ENCODE data around the gene TMEM45B. TPM values are rescaled to one million over a fixed set of nuclear protein-coding genes. Genes with fewer than 3 reads are reported as not detected.
"Not testable (repeated sequence)": the region's sequence is repeated elsewhere in the genome, so short reads cannot be mapped to it uniquely, and the experiment has no call there.

The TMEM45B gene
- total and polyA plus RNA-seq, 7 donors: 0.05 to 0.09 TPM; not detected in 5

GRCh38 chr11:129791515-129791914 lies 24.1 kb upstream of the TMEM45B start:
- intact Hi-C loops (cut with DNase I): no loop called here
- TF ChIP-seq CTCF (IDR thresholded peaks at IDR 0.05): no peak
- H3K4me1 ChIP-seq: no peaks in the 10 kb centered on the region
- H3K27ac ChIP-seq: no peak overlapping the region
- 92 to 96% (median 95%) methylated on average over 2 of the region's 2 CpGs for WGBS, 3 donors
- DNase-seq (no peak), ATAC-seq (no peak)
- no peaks in the 10 kb centered on the region for H3K27me3 ChIP-seq (ENCODE audit: insufficient read depth in 3 of 3, low read length in 2 of 3)
- no peaks in the 10 kb centered on the region for H3K9me3 ChIP-seq
- H3K4me3 ChIP-seq: no peak overlapping the region
- H3K36me3 ChIP-seq (ENCODE audit: insufficient read depth in 1 of 2, low read depth in 1 of 2): no peaks in the 10 kb centered on the region

- H3K27ac ChIP-seq: no peak overlapping the region
- intact Hi-C loops (cut with DNase I): no loop called here
- no peaks in the 10 kb centered on the region for H3K9me3 ChIP-seq
- ATAC-seq (no peak), DNase-seq (no peak)
- no peaks in the 10 kb centered on the region for H3K27me3 ChIP-seq (ENCODE audit: insufficient read depth in 3 of 3, low read length in 2 of 3)
- no peak for TF ChIP-seq CTCF (IDR thresholded peaks at IDR 0.05)
- no peaks in the 10 kb centered on the region for H3K4me1 ChIP-seq
- WGBS, 3 donors: 59 to 69% (median 67%) methylated on average over 3 to 4 of the region's 4 CpGs
- H3K36me3 ChIP-seq (ENCODE audit: insufficient read depth in 1 of 2, low read depth in 1 of 2): no peaks in the 10 kb centered on the region
- no peak overlapping the region for H3K4me3 ChIP-seq
Measured at GRCh38 chr11:129792663-129793062, 23.0 kb upstream of the TMEM45B start.

DNA sequence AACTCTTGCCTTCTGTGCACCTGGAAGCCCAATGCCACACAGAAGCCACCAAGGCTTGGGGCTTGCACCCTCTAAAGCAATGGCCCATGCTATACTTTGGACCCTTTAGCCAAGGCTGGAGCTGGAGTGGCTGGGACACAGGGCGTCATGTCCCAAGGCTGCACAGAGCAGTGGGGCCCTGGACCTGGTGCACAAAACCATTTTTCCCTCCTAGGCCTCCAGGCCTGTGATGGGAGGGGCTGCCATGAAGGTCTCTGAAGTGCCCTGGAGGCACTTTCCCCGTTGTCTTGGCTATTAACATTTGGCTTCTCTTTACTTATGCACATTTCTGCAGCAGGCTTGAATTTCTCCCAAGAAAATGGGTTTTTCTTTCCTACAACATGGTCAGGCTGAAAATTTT lies 20.6 kb upstream of the TMEM45B start:
- Histone ChIP-seq H3K36me3 (ENCODE audit: insufficient read depth in 1 of 2, low read depth in 1 of 2) (no peaks in the 10 kb centered on the region), H3K27ac (no peak overlapping the region), H3K4me1 (no peaks in the 10 kb centered on the region), H3K27me3 (ENCODE audit: insufficient read depth in 3 of 3, low read length in 2 of 3) (no peaks in the 10 kb centered on the region), H3K4me3 (no peak overlapping the region), H3K9me3 (no peaks in the 10 kb centered on the region)
- 40 to 61% (median 42%) methylated on average over 2 of the region's 2 CpGs for WGBS, 3 donors
- DNase-seq (no peak), ATAC-seq (no peak)
- intact Hi-C loops (cut with DNase I): no loop called here
- TF ChIP-seq CTCF (IDR thresholded peaks at IDR 0.05): no peak

DNA sequence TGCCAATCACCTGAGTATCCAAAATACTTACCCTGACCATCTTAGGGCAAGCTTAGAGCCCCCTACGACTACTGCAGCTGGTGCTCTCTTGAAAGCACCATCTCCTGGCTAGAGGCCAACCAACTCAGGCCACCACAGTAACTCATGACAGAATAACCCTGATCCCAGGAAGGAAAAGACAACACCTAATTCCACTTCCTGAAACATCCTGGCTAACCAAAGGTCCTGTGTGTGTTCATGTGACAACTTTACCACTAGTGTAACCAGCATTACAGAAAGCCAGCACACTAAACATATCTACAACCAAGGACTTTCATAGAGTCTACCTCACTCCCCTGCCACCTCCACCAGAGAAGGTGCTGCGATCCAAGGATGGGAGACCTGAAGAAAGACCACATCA lies 17.4 kb upstream of the TMEM45B start:
- DNase-seq: no peak
- H3K4me1 ChIP-seq: no peaks in the 10 kb centered on the region
- no peak for ATAC-seq
- H3K4me3 ChIP-seq: no peak overlapping the region
- no peaks in the 10 kb centered on the region for H3K27me3 ChIP-seq (ENCODE audit: insufficient read depth in 3 of 3, low read length in 2 of 3)
- H3K9me3 ChIP-seq: no peaks in the 10 kb centered on the region
- H3K27ac ChIP-seq: no peak overlapping the region
- TF ChIP-seq CTCF (IDR thresholded peaks at IDR 0.05): no peak
- intact Hi-C loops (cut with DNase I): no loop called here
- 69 to 71% (median 70%) methylated on average over 2 of the region's 2 CpGs for WGBS, 3 donors
- no peaks in the 10 kb centered on the region for H3K36me3 ChIP-seq (ENCODE audit: insufficient read depth in 1 of 2, low read depth in 1 of 2)

DNA sequence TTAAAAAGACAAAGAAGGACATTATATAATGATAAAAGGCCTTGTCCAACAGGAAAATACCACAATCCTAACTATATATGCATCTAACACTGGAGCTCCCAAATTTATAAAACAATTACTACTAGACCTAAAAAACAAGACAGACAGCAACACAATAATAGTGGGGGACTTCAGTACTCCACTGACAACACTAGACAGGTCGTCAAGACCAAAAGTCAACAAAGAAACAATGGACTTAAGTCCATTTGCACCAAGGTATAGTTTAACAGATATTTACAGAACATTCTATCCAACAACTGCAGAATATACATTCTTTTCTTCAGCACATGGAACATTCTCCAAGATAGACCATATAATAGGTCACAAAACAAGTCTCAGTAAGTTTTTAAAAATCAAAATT lies 15.5 kb upstream of the TMEM45B start:
- 34 to 60% (median 53%) methylated on average over 1 of the region's 1 CpG for WGBS, 3 donors

More for the DNA sequence above, 15.5 kb upstream of the TMEM45B start:
- H3K36me3 ChIP-seq (ENCODE audit: insufficient read depth in 1 of 2, low read depth in 1 of 2); ATAC-seq; intact Hi-C loops (cut with DNase I); H3K27ac ChIP-seq; H3K9me3 ChIP-seq; H3K4me3 ChIP-seq; DNase-seq; H3K27me3 ChIP-seq (ENCODE audit: insufficient read depth in 3 of 3, low read length in 2 of 3); H3K4me1 ChIP-seq: not testable (repeated sequence)

All from psoas muscle (tissue), 8 donors.